ENCODE data around the gene PAXIP1. TPM values are rescaled to one million over a fixed set of nuclear protein-coding genes. Genes with fewer than 3 reads are reported as not detected.

Gene PAXIP1
- total RNA-seq, 1 experiment from 2014 or later: 15.3 TPM

DNA sequence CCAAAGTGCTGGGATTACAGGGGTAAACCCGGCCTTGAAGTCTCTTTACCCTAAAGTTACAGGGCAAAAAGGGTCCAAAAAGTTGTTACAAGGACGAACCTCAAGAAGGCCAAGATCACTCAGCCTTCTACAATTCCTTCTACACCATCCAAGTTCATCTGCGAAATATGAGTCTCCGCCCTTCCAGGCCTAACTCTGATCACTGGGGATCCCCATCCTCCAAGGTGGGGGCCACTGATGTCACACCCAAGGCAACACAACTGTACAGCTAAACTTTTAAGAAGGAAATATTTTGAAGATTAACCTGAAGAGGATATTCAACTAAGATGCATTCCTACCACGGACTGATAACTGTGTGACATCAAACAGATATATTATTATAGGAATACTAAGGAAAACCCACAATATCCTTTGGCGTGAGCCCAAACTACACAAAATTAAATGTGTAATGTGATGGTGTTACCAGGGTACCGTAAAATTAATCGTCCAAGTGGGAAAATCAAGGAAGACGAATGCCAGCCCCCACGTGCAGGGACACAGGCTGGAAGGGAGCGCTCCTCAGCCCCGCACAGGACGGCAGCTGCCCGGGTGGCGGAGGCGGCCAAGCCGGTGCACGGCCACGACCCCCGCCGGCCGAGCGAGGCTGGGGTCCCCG, 1.0 kb downstream of the PAXIP1 start:
- DNase-seq (peak; percentile 10), ATAC-seq (peak; percentile 10)
- Histone ChIP-seq H3K36me3 (ENCODE audit: low read depth, low read length) (peaks cover 9% of the 10 kb centered on the region), H3K79me2 (ENCODE audit: low read length) (peaks cover 50% of the 10 kb centered on the region), H3K9me2 (replicated peaks; ENCODE audit: low read length) (no peaks in the 10 kb centered on the region), H3K27me3 (ENCODE audit: low read length) (no peaks in the 10 kb centered on the region), H4K20me1 (ENCODE audit: low read length) (no peaks in the 10 kb centered on the region), H3F3A (ENCODE audit: low read length, unreplicated experiment) (no peaks in the 10 kb centered on the region), H2AFZ (ENCODE audit: low read length) (peak overlapping the region; percentile 48; the same call in 1 of the 2 replicates), H3K4me1 (ENCODE audit: insufficient read depth, low read length) (peaks cover 10% of the 10 kb centered on the region), H3K9ac (ENCODE audit: low read length) (peak overlapping the region; percentile 72), H3K27ac (ENCODE audit: low read length) (no peak overlapping the region), H3K9me3 (ENCODE audit: low read length) (no peaks in the 10 kb centered on the region), H3K4me3 (ENCODE audit: low read length) (peak overlapping the region; percentile 74), H3K4me2 (ENCODE audit: low read length) (peak overlapping the region; percentile 83)
- intact Hi-C loops (cut with micrococcal nuclease): loop anchor here (1.0 to 10.0 kb wide), 5 partner anchors 74 to 345 kb away; partner anchors contain the start of gene INSIG1
- TF ChIP-seq EZH2phosphoT487 (IDR thresholded peaks at IDR 0.05; ENCODE audit: borderline replicate concordance, low read length): no peak
- TF ChIP-seq, protein P1, sequence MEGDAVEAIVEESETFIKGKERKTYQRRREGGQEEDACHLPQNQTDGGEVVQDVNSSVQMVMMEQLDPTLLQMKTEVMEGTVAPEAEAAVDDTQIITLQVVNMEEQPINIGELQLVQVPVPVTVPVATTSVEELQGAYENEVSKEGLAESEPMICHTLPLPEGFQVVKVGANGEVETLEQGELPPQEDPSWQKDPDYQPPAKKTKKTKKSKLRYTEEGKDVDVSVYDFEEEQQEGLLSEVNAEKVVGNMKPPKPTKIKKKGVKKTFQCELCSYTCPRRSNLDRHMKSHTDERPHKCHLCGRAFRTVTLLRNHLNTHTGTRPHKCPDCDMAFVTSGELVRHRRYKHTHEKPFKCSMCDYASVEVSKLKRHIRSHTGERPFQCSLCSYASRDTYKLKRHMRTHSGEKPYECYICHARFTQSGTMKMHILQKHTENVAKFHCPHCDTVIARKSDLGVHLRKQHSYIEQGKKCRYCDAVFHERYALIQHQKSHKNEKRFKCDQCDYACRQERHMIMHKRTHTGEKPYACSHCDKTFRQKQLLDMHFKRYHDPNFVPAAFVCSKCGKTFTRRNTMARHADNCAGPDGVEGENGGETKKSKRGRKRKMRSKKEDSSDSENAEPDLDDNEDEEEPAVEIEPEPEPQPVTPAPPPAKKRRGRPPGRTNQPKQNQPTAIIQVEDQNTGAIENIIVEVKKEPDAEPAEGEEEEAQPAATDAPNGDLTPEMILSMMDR (conservative IDR thresholded peaks at IDR 0.05; ENCODE audit: low read depth, low read length): no peak
- no peak for TF ChIP-seq EZH2 (IDR thresholded peaks at IDR 0.05; ENCODE audit: low read length, unreplicated experiment)
- ChIA-PET CTCF (no interaction called here), POLR2A (ENCODE audit: unreplicated experiment) (no interaction called here)
- BruUV-seq (replicated peaks): TSS peak; percentile 55

DNA sequence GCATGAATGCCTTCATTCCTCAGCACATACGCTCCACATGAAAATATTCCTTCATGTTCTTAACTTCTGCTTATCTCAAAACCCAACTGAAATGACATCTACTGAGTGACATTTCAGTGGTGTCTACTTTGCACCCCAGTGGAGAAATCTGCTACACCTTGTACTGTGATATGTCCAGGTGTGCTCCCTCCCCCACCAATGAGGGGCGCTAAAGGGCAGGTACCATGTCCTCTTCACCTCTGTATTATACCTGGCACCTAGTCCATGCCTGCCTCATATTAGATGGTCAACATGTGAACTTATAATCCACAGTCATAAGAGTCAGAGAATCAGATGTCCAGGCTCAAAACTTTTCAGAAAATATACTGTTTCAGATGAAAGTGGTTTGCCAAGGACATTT, 2.1 kb downstream of the PAXIP1 start:
- CTCF ChIA-PET: no interaction called here
- no peak overlapping the region for H3K9ac ChIP-seq (ENCODE audit: low read length)
- H3K79me2 ChIP-seq (ENCODE audit: low read length): peaks cover 50% of the 10 kb centered on the region
- H3K27ac ChIP-seq (ENCODE audit: low read length): no peak overlapping the region
- H3F3A ChIP-seq (ENCODE audit: low read length, unreplicated experiment): no peaks in the 10 kb centered on the region
- no peaks in the 10 kb centered on the region for H3K9me2 ChIP-seq (replicated peaks; ENCODE audit: low read length)
- BruUV-seq (replicated peaks): no TSS peak
- ATAC-seq (no peak), DNase-seq (peak; percentile 17)
- intact Hi-C loops (cut with micrococcal nuclease): loop anchor here (5.0 to 10.0 kb wide), 3 partner anchors 164 to 347 kb away; no protein-coding TSS in a partner anchor
- no peaks in the 10 kb centered on the region for H4K20me1 ChIP-seq (ENCODE audit: low read length)
- no peaks in the 10 kb centered on the region for H3K27me3 ChIP-seq (ENCODE audit: low read length)
- POLR2A ChIA-PET (ENCODE audit: unreplicated experiment): no interaction called here
- H3K4me3 ChIP-seq (ENCODE audit: low read length): no peak overlapping the region
- no peak overlapping the region for H3K4me2 ChIP-seq (ENCODE audit: low read length)
- peaks cover 18% of the 10 kb centered on the region for H3K36me3 ChIP-seq (ENCODE audit: low read depth, low read length)
- H3K9me3 ChIP-seq (ENCODE audit: low read length): no peaks in the 10 kb centered on the region
- H3K4me1 ChIP-seq (ENCODE audit: insufficient read depth, low read length): peaks cover 10% of the 10 kb centered on the region
- no peak overlapping the region for H2AFZ ChIP-seq (ENCODE audit: low read length)
- TF ChIP-seq, protein P1 (conservative IDR thresholded peaks at IDR 0.05; ENCODE audit: low read depth, low read length): peak; percentile 49
- TF ChIP-seq EZH2 (IDR thresholded peaks at IDR 0.05; ENCODE audit: low read length, unreplicated experiment): no peak
- TF ChIP-seq EZH2phosphoT487 (IDR thresholded peaks at IDR 0.05; ENCODE audit: borderline replicate concordance, low read length): no peak

DNA sequence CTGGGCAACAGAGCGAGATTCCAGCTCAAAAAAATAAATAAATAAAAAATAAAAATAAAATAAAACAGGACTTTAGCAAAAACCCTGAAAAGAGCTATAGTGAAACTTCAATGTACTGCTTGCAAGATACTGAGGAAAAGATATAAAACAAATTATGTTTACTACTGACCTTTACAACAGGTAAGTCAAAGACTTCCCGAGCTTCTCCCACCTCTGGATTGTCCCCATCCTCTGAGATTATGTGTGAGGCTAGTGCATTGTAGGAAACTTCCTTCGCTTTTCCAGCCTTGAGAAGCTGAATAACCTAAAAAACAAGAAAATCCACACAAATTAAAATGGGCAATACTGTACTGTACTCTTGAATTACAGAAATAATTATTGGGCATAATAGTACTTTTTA, 4.4 kb downstream of the PAXIP1 start:
- intact Hi-C loops (cut with micrococcal nuclease): no loop called here
- H3K4me3 ChIP-seq (ENCODE audit: low read length): no peak overlapping the region
- peaks cover 18% of the 10 kb centered on the region for H3K36me3 ChIP-seq (ENCODE audit: low read depth, low read length)
- H3K27me3 ChIP-seq (ENCODE audit: low read length): no peaks in the 10 kb centered on the region
- H3K9me2 ChIP-seq (replicated peaks; ENCODE audit: low read length): no peaks in the 10 kb centered on the region
- BruUV-seq (replicated peaks): no TSS peak
- H3K4me2 ChIP-seq (ENCODE audit: low read length): no peak overlapping the region
- no peak overlapping the region for H3K27ac ChIP-seq (ENCODE audit: low read length)
- no peak for DNase-seq
- ATAC-seq: no peak
- TF ChIP-seq EZH2 (IDR thresholded peaks at IDR 0.05; ENCODE audit: low read length, unreplicated experiment) (no peak), EZH2phosphoT487 (IDR thresholded peaks at IDR 0.05; ENCODE audit: borderline replicate concordance, low read length) (no peak)
- TF ChIP-seq, protein P1 (conservative IDR thresholded peaks at IDR 0.05; ENCODE audit: low read depth, low read length): no peak
- no peak overlapping the region for H3K9ac ChIP-seq (ENCODE audit: low read length)
- no peak overlapping the region for H2AFZ ChIP-seq (ENCODE audit: low read length)
- no peaks in the 10 kb centered on the region for H3K9me3 ChIP-seq (ENCODE audit: low read length)
- H4K20me1 ChIP-seq (ENCODE audit: low read length): no peaks in the 10 kb centered on the region
- peaks cover 29% of the 10 kb centered on the region for H3K79me2 ChIP-seq (ENCODE audit: low read length)
- H3K4me1 ChIP-seq (ENCODE audit: insufficient read depth, low read length): peaks cover 5% of the 10 kb centered on the region; the same call in 1 of the 2 replicates
- CTCF ChIA-PET: no interaction called here
- H3F3A ChIP-seq (ENCODE audit: low read length, unreplicated experiment): no peaks in the 10 kb centered on the region
- POLR2A ChIA-PET (ENCODE audit: unreplicated experiment): no interaction called here

Data from PC-3 (cell line).